ENCODE results near the gene RPL34.
"Not testable (repeated sequence)": the region's sequence is repeated elsewhere in the genome, so short reads cannot be mapped to it uniquely, and the experiment has no call there.

The RPL34 gene

DNA sequence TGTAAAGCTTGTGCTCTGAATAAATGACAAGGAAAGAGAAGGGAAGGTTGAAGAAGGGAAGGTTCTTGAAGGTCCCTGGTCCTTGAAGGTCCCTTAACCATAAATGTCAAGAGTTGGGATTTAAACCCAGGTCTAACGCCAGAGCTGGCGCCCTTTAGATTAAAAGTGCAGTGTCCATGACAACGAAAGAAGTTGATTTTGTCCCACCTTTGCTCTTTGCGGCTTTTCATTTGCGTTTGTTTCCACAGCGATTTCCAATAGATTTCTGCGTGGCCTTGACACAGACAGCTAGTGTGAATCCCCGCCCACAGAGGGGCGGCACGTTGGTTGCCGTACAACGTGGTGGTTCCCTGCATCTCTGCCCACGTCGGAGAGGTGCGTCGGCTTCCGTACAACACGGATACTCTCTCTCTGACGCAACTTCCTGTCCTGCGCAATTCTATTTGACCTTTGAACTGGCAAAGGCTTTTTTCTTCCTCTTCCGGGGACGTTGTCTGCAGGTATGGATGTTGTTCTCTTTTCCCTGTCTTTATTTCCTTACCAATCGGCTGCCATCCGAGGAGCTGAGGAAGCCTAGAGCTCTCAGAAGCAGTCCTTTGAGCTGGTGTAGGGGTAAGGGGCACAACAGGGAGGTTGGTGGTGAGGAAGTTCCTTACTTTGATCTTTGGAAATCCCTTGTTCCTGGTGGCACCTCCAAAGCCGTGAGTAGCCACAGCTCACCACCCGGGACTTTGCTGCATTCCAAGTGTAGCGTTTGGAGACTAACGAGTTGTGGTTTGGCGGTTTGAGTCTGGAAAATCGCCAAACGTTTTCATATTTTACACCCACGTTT lies at the start of gene RPL34:
TSS of gene RPL34 (plus strand) at position 476 of the 832 bp plus-strand sequence. CDS start 1,384 bp downstream, outside the sequence.
- DNase-seq (ENCODE audit: low read depth) = peak; percentile 99

GRCh38 chr4:108570993-108571569 lies 49.3 kb upstream of the RPL34 start:
- DNase-seq (ENCODE audit: low read depth) = peak; percentile 79

DNA sequence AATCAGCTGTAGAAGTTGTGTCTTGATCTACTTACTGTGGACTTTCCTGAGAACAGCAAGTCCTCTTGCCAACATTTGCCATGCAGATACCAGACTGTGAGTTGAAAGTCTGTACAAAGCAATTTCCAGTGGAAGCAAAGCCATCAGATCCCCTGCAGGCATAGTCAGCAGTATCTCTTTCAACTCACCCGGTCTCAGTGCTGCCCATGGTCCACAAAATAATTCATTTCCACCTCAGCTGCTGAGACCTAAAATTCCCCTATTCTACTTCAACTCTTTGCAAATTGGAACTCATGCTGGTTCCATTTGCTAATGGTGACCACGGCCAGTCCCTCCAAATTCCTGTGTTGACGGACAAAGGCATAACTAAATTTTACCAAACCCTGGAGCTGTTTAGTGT lies 46.0 kb upstream of the RPL34 start:
- DNase-seq (ENCODE audit: low read depth) = no peak

- DNase-seq (ENCODE audit: low read depth) = no peak
Measured at GRCh38 chr4:108581083-108581482, 39.3 kb upstream of the RPL34 start.

GRCh38 chr4:108586778-108587177 lies 33.6 kb upstream of the RPL34 start:
- DNase-seq (ENCODE audit: low read depth) = no peak

DNA sequence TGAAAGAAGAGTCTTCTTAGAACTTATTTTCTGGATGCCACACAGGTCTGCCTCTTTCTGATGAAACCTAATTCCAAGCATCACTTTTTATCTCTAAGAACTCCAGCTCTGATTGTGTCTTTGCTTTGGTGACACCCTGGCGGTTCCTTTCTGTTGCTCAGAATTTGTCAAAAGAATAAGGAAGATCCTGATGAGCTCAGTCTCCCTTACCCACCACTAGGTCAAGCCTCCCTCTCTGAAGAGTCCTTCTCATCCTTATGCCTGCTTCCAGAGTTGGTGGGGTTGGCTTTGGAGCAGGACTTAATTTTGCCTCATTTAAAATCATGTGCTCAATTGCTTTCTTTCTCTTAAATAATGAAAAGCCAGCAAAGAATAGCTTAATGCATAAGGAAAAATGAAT lies 31.5 kb upstream of the RPL34 start:
- DNase-seq (ENCODE audit: low read depth) = no peak

- DNase-seq (ENCODE audit: low read depth) = no peak
Measured at GRCh38 chr4:108589961-108590360, 30.4 kb upstream of the RPL34 start.

- peak; percentile 61 for DNase-seq (ENCODE audit: low read depth)
Measured at GRCh38 chr4:108590776-108591175, 29.6 kb upstream of the RPL34 start.

- no peak for DNase-seq (ENCODE audit: low read depth)
Measured at GRCh38 chr4:108592674-108592986, 27.7 kb upstream of the RPL34 start.

DNA sequence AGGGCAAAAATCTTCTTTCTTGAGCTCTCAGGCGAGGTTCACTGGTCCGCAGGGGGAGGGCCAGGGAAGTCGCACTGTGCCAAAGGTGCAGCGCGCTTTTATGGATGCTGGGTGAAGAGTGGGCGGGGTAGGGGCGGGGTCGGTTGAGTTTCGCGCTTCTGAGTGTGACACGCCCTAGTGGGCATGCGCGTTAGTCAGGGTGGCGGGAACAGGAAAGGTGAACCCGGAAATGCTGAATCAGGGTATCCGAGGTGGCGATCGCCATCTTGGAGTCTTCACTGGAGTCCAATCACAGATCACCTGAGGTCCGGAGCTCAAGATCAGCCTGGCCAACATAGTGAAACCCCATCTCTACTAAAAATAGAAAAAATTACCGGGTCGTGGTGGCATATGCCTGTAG lies 26.1 kb upstream of the RPL34 start:
- DNase-seq (ENCODE audit: low read depth) = not testable (repeated sequence)

- peak; percentile 68 for DNase-seq (ENCODE audit: low read depth)
Measured at GRCh38 chr4:108596344-108596743, 24.0 kb upstream of the RPL34 start.

GRCh38 chr4:108601106-108601505 lies 19.3 kb upstream of the RPL34 start:
- DNase-seq (ENCODE audit: low read depth) = no peak

- no peak for DNase-seq (ENCODE audit: low read depth)
Measured at GRCh38 chr4:108601532-108601931, 18.8 kb upstream of the RPL34 start.

GRCh38 chr4:108602163-108602562 lies 18.2 kb upstream of the RPL34 start:
- no peak for DNase-seq (ENCODE audit: low read depth)

DNA sequence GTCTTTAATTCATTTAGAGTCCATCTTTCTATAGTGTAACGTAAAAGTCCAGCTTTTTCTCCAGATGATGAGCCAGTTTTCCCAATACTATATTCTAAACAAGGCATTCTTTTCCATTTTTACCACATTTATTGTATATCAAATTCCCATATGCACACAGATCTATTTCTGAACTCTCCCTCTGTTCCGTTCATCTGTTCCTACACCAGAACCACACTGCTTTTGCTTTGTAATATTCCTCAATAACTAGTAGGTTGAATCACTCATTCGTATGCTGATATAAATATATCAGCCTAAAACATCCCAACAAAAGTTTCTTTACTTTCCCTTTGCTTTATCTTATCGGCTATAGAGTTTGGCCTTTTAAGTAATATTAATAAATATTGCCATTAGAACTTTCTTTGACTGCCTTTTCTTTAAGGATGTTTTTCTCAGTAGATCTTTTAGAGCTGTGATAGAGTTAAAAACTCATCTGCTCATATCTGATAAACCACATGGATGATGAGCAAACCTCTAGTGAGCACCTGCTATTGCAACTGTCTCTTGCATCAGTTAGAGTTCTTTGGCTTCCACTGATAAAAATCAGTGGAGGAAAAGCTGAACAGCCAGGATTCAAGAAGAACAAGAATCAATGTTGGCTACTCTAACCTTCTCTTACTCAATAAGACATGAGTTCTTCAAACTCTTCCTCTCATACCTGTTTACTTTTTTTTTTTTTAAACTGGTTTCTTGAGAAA lies 13.1 kb upstream of the RPL34 start:
- DNase-seq (ENCODE audit: low read depth) = no peak

DNA sequence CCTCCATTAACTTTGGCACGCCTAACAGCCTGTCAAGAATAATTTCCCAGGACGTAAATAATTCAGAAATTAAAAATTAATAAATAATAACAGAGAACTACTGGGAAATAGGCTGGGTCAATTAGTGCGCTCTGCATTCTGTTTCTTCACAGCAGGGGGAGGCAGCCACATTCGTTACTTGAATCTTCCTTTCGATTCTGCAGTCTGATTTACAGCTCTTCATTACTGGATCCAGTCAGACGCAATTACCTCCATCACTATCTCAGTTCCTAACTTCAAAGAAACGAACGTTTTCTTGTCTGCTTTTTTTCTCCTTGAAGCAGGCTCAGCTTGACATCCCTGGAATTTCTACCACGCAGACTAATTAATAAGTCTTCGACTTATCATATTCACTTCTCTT lies 9.0 kb upstream of the RPL34 start:
- peak; percentile 18 for DNase-seq (ENCODE audit: low read depth)

- no peak for DNase-seq (ENCODE audit: low read depth)
Measured at GRCh38 chr4:108612365-108612764, 8.0 kb upstream of the RPL34 start.

DNA sequence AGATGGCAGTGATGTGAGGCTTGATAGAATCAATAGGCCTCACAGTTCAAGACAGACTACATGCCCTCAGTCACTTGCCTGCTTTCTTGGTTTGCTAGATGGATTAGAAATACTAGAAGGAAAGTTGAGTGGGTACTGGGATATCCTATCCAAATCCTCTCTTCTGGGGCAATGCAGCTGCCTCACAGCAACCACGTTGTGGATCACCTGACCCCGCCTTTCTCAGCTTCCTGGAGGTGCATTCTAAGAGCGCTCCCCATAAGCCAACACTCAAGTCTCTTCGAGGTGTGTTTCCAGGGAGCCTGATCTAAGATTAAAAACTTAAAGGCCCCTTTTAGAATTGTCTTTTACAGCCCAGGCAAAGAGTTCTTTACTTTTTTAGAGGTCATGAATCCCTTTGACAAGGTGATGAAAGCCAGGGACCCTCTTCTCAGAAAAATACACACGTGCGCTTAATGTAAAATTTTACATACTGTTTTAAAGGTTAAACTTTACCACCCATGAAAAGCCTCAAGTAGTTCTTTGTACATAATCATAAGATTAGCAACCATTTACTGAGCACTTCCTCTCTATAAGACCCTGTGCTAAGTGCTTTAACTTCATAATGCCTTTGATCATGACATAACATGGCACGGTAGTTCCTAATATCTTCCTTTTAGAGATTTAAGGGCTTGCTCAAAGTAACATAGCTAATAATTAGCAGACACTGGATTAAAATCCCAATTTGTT lies 840 bp upstream of the RPL34 start:
- no peak for DNase-seq (ENCODE audit: low read depth)

- no peak for DNase-seq (ENCODE audit: low read depth)
Measured at GRCh38 chr4:108620933-108621905, 843 bp downstream of the RPL34 start.

GRCh38 chr4:108622022-108622421 lies 1.6 kb downstream of the RPL34 start:
- DNase-seq (ENCODE audit: low read depth) = no peak

DNA sequence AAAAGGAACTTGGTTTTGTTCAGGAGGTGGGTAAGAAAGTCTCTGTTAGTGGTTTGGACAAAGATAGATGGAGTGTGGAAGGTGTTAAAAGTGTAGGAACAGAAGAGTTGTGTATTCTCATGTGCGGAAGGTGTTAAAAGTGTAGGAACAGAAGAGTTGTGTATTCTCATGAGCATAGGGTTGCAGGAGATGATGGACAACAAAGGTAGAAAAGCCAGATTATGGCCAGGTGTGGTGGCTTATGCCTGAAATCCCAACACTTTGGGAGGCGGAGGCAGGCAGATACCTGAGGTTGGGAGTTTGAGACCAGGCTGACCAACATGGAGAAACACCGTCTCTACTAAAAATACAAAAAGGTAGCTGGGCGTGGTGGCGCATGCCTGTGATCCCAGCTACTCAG lies 2.5 kb downstream of the RPL34 start:
- no peak for DNase-seq (ENCODE audit: low read depth)

Data from iris pigment epithelial cell (primary cell).